Karpas-422 (cell line): ENCODE results near the gene CLIP3. TPM values are rescaled to one million over a fixed set of nuclear protein-coding genes. Genes with fewer than 3 reads are reported as not detected.

Experiments
- DNase-seq: peaks from one replicate; pipeline ENCODE4 v3.0.0-alpha.2; 2015
- H2AFZ ChIP-seq: fragments of 200-600 bp; sonication (generic); 2 replicates; pipeline ENCODE4 v1.6.1; 2014; ENCODE audit warnings: antibody characterized with exemption, low read length, mixed read lengths
- H3K27ac ChIP-seq: fragments of 200-600 bp; sonication (generic); 2 replicates; pipeline ENCODE4 v1.5.1; 2014; ENCODE audit warnings: mild to moderate bottlenecking, low read length, moderate library complexity
- H3K27me3 ChIP-seq: fragments of 200-600 bp; sonication (generic); 2 replicates; pipeline ENCODE4 v1.6.1; 2014; ENCODE audit warnings: low read length, mixed read lengths
- H3K36me3 ChIP-seq: fragments of 200-600 bp; sonication (generic); 2 replicates; pipeline ENCODE4 v1.6.1; 2014; ENCODE audit warnings: low read length, mixed read lengths; ENCODE audit not compliant: insufficient read depth
- H3K4me1 ChIP-seq: fragments of 200-600 bp; sonication (generic); 2 replicates; pipeline ENCODE4 v1.6.1; 2014; ENCODE audit warnings: mild to moderate bottlenecking, low read length, mixed read lengths
- H3K4me2 ChIP-seq: fragments of 200-600 bp; sonication (generic); 2 replicates; pipeline ENCODE4 v1.6.1; 2014; ENCODE audit warnings: low read length, low read depth, mild to moderate bottlenecking; ENCODE audit not compliant: poor library complexity, severe bottlenecking
- H3K4me3 ChIP-seq: fragments of 200-600 bp; sonication (generic); 2 replicates; pipeline ENCODE4 v1.5.1; 2014; ENCODE audit warnings: mild to moderate bottlenecking, antibody characterized with exemption, low read length, mixed read lengths
- H3K79me2 ChIP-seq: fragments of 200-600 bp; sonication (generic); 2 replicates; pipeline ENCODE4 v1.6.1; 2014; ENCODE audit warnings: mild to moderate bottlenecking, low read length, mixed read lengths
- H3K9ac ChIP-seq: fragments of 200-600 bp; sonication (generic); 2 replicates; pipeline ENCODE4 v1.6.0; 2014; ENCODE audit warnings: low read length
- H3K9me2 ChIP-seq: fragments of 200-600 bp; sonication (generic), shearing (Covaris generic); replicated peaks from 2 replicates; pipeline ENCODE4 v1.6.0; 2014; ENCODE audit warnings: mild to moderate bottlenecking, low read length, moderate library complexity; ENCODE audit not compliant: insufficient read depth
- H3K9me3 ChIP-seq: fragments of 300-700, 200-600 bp; sonication (generic); 2 replicates; pipeline ENCODE4 v1.6.1; 2014; ENCODE audit warnings: low read length, mixed read lengths
- H4K20me1 ChIP-seq: fragments of 200-600 bp; sonication (generic); 2 replicates; pipeline ENCODE4 v1.6.1; 2014; ENCODE audit warnings: mild to moderate bottlenecking, antibody characterized with exemption, low read length, low read depth; ENCODE audit not compliant: insufficient read depth
- total RNA-seq: library from RNA; depleted of rRNA; stranded (reverse); fragments of >200 nt; shearing (Covaris generic); gene quantifications from 2 replicates; pipeline ENCODE4 v1.2.3, GENCODE V29; 2014; ENCODE audit warnings: low replicate concordance

Gene CLIP3
- total RNA-seq, 1 experiment from 2014 or later: 1.2 TPM

DNA sequence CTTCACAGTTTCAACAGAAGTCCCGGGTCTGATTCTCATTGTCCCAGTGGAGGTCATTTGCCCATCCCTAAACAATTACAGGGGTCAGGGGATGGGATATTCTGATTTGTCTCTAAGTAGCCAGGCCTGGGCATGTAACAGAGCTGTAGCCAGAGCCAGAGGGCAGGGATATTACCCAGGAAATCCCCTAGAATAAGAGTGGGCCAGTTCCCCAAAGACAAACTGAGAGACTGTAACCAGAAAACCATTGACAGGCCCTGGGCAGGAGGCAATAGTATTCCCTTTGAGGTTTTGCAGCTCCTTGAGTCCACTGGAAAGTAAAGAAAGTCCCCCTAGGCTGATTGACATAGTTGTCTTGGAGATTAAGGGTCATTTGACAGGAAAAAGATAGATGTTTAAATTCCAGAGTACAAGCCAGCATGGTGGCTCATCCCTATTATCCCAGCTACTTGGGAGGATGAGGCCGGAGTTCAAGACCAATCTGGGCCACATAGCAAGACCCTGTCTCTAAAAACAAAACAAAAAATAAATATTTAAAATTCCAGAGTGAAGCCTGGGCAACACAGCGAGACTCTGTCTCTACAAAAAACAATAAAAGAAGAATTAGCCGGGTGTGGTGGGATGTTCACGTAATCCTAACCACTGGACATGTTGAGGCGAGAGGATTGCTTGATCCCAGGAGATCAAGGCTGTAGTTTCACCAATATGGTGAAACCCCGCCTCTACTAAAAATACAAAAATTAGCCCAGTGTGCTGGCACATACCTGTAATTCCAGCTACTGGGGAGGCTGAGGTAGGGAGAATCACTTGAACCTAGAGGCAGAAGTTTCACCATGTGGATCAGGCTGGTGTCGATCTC lies 39.5 kb downstream of the CLIP3 start:
- peaks cover 4% of the 10 kb centered on the region; the same call in 1 of the 2 replicates for H3K36me3 ChIP-seq
- H3K27me3 ChIP-seq: no peaks in the 10 kb centered on the region; the same call in 1 of the 2 replicates
- H3K4me2 ChIP-seq: no peak overlapping the region
- H3K79me2 ChIP-seq: peaks cover 28% of the 10 kb centered on the region
- H3K9ac ChIP-seq: no peak overlapping the region
- no peak overlapping the region for H2AFZ ChIP-seq
- no peak for DNase-seq
- H3K4me3 ChIP-seq: no peak overlapping the region
- peaks cover 12% of the 10 kb centered on the region for H4K20me1 ChIP-seq
- H3K9me2 ChIP-seq: no peaks in the 10 kb centered on the region
- H3K9me3 ChIP-seq: no peaks in the 10 kb centered on the region; the same call in 1 of the 2 replicates
- no peak overlapping the region for H3K27ac ChIP-seq
- H3K4me1 ChIP-seq: peaks cover 17% of the 10 kb centered on the region

DNA sequence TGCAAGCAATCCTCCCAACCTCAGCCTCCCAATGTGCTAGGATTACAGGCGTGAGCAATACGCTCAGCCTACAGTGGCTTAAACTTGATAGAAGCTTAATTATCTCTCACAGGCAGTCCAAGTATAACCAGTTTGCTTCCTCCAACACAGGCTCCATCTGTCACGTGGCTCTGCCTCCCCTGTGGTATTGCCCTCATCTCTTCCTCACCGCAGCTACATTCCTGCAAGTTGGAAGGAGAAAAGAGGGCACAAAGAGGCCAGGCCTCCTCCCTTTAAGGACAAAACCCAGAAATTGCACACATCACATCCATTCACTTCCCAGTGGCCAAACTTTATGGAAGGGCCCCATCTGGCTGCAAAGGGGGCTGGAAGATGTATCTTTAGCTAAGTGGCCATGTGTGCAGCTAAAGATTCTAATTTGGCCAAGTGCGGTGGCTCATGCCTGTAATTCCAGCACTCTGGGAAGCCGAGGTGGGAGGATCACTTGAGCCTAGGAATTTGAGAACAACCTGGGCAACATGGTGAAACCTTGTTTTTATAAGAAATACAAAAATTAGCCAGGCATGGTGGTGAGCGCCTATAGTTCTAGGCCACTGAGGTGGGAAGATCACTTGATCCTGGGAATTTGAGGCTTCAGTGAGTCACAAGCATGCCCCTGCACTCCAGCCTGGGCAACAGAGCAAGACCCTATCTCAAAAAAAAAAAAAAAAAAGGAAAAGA lies 40.8 kb downstream of the CLIP3 start:
- H3K4me3 ChIP-seq: no peak overlapping the region

DNA sequence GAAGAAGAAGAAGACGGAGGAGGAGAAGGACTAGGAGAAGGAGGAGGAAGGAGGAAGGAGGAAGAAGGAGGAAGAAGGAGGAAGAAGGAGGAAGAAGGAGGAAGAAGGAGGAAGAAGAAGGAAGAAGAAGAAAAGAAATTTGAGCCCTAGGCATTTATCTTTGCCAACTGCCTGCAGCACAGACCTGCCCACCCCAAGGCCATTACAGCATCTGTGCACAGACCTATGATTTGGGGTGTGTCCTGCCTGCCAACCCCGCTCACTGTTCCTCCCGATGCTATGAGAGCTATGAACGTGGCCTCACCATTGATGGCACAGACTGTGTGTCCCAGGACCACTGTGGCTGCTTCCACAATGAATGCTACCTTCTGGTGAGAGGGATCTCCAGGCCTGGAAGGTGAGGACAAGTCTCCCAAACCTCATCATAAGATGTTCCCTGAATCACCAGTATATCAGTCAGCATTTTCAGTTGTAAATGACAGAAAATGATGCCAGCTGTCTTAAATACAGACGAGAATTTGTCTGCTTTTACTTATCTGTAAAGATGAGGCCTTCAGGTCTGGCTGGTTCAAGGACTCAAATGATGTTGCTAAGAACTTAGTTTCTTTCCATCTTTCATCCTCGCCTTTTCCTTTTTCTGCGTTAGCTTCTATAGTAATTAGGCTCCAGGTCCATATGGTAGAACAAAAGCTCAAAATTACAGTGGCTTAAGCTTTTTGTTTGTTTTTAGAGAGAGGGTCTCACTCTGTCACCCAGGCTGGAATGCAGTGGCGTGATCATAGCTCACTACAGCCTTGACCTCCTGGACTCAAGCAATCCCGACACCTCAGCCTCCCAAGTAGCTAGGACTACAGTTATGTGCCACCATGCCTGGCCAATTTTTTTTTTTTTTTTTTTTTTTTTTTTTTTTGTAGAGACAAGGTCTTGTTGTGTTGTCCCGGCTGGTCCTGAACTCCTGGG lies 41.6 kb downstream of the CLIP3 start:
- Histone ChIP-seq H3K4me1 (peaks cover 16% of the 10 kb centered on the region), H3K9ac (no peak overlapping the region), H3K36me3 (no peaks in the 10 kb centered on the region), H3K4me2 (no peak overlapping the region), H4K20me1 (peaks cover 4% of the 10 kb centered on the region), H3K79me2 (peaks cover 10% of the 10 kb centered on the region), H3K9me3 (no peaks in the 10 kb centered on the region; the same call in 1 of the 2 replicates), H3K27me3 (no peaks in the 10 kb centered on the region; the same call in 1 of the 2 replicates), H3K9me2 (no peaks in the 10 kb centered on the region), H3K4me3 (no peak overlapping the region), H3K27ac (no peak overlapping the region), H2AFZ (no peak overlapping the region)
- no peak for DNase-seq

More for the DNA sequence above, 40.8 kb downstream of the CLIP3 start:
- peaks cover 19% of the 10 kb centered on the region for H3K79me2 ChIP-seq
- no peaks in the 10 kb centered on the region; the same call in 1 of the 2 replicates for H3K27me3 ChIP-seq
- peaks cover 25% of the 10 kb centered on the region for H3K4me1 ChIP-seq
- no peak overlapping the region for H2AFZ ChIP-seq
- H3K9ac ChIP-seq: no peak overlapping the region
- peaks cover 4% of the 10 kb centered on the region; the same call in 1 of the 2 replicates for H3K36me3 ChIP-seq
- H3K9me2 ChIP-seq: no peaks in the 10 kb centered on the region
- no peaks in the 10 kb centered on the region; the same call in 1 of the 2 replicates for H3K9me3 ChIP-seq
- H3K4me2 ChIP-seq: no peak overlapping the region
- peaks cover 12% of the 10 kb centered on the region for H4K20me1 ChIP-seq
- no peak for DNase-seq
- H3K27ac ChIP-seq: no peak overlapping the region

DNA sequence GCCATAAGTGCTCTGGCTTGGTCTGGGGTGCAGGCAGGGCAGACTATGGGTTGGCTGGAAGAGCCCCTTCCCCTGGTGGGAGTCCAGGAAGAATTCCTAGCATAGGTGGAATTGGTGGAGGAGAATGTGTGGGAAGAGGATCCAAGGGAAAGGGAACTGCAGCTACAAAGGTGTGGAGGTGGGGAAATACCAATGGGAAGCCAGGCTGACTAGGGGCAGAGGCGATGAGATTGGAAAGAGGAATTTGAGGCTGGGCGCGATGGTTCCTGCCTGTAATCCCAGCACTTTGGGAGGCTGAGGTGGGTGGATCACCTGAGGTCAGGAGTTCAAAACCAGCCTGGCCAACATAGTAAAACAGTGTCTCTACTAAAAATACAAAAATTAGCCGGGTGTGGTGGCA lies 42.5 kb downstream of the CLIP3 start:
- no peak overlapping the region for H2AFZ ChIP-seq
- DNase-seq: no peak
- no peak overlapping the region for H3K27ac ChIP-seq
- H3K79me2 ChIP-seq: peaks cover 2% of the 10 kb centered on the region
- H3K9me3 ChIP-seq: no peaks in the 10 kb centered on the region; the same call in 1 of the 2 replicates
- H3K9ac ChIP-seq: no peak overlapping the region
- no peaks in the 10 kb centered on the region for H3K9me2 ChIP-seq
- H3K4me1 ChIP-seq: peaks cover 13% of the 10 kb centered on the region
- H3K4me2 ChIP-seq: no peak overlapping the region
- no peaks in the 10 kb centered on the region for H3K36me3 ChIP-seq
- no peak overlapping the region for H3K4me3 ChIP-seq
- H4K20me1 ChIP-seq: no peaks in the 10 kb centered on the region
- H3K27me3 ChIP-seq: no peaks in the 10 kb centered on the region; the same call in 1 of the 2 replicates

DNA sequence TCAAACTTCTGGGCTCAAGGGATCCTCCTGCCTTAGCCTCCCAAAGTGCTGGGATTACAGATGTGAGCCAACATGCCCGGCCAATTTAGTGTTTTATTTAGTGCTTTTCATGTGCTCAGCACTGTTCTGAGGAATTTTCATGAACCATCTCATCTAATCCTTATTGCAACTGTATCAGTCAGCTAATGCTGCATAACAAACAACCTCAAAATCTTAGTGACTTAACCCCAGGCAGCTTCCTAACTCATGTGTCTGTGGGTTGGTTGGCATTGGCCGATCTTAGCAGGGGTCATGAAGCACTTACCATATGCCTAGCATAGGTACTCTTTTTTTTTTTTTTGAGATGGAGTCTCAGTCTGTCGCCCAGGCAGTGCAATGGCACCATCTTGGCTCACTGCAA lies 43.8 kb downstream of the CLIP3 start:
- Histone ChIP-seq H3K27me3 (no peaks in the 10 kb centered on the region; the same call in 1 of the 2 replicates), H3K36me3 (no peaks in the 10 kb centered on the region)
- DNase-seq: no peak

DNA sequence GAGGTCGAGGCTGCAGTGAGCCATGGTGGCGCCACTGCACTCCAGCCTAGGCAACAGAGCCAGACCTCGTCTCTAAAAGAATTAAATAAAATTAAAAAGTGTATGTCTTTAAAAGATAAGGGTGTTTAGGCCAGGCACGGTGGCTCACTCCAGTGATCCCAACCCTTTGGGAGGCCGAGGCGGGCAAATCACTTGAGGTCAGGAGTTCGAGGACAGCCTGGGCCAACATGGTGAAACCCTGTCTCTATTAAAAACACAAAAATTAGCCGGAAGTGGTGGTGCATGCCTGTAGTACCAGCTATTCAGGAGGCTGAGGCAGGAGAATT lies 45.1 kb downstream of the CLIP3 start:
- no peak for DNase-seq
- Histone ChIP-seq H3K4me2 (peak overlapping the region; percentile 72), H3K4me3 (peak overlapping the region; percentile 61; the same call in 1 of the 2 replicates), H3K27me3 (no peaks in the 10 kb centered on the region; the same call in 1 of the 2 replicates), H3K4me1 (peaks cover 8% of the 10 kb centered on the region; the same call in 1 of the 2 replicates), H3K79me2 (no peaks in the 10 kb centered on the region), H3K36me3 (no peaks in the 10 kb centered on the region), H4K20me1 (no peaks in the 10 kb centered on the region), H3K9ac (peak overlapping the region; percentile 61), H3K27ac (no peak overlapping the region), H3K9me3 (no peaks in the 10 kb centered on the region; the same call in 1 of the 2 replicates), H3K9me2 (no peaks in the 10 kb centered on the region), H2AFZ (no peak overlapping the region)

More for the DNA sequence above, 43.8 kb downstream of the CLIP3 start:
- H3K4me3 ChIP-seq: no peak overlapping the region
- no peak overlapping the region for H3K9ac ChIP-seq
- no peaks in the 10 kb centered on the region for H3K79me2 ChIP-seq
- no peaks in the 10 kb centered on the region for H4K20me1 ChIP-seq
- H3K9me3 ChIP-seq: no peaks in the 10 kb centered on the region; the same call in 1 of the 2 replicates
- H3K27ac ChIP-seq: no peak overlapping the region
- H3K4me1 ChIP-seq: peaks cover 8% of the 10 kb centered on the region
- H3K9me2 ChIP-seq: no peaks in the 10 kb centered on the region
- no peak overlapping the region for H2AFZ ChIP-seq
- no peak overlapping the region for H3K4me2 ChIP-seq

DNA sequence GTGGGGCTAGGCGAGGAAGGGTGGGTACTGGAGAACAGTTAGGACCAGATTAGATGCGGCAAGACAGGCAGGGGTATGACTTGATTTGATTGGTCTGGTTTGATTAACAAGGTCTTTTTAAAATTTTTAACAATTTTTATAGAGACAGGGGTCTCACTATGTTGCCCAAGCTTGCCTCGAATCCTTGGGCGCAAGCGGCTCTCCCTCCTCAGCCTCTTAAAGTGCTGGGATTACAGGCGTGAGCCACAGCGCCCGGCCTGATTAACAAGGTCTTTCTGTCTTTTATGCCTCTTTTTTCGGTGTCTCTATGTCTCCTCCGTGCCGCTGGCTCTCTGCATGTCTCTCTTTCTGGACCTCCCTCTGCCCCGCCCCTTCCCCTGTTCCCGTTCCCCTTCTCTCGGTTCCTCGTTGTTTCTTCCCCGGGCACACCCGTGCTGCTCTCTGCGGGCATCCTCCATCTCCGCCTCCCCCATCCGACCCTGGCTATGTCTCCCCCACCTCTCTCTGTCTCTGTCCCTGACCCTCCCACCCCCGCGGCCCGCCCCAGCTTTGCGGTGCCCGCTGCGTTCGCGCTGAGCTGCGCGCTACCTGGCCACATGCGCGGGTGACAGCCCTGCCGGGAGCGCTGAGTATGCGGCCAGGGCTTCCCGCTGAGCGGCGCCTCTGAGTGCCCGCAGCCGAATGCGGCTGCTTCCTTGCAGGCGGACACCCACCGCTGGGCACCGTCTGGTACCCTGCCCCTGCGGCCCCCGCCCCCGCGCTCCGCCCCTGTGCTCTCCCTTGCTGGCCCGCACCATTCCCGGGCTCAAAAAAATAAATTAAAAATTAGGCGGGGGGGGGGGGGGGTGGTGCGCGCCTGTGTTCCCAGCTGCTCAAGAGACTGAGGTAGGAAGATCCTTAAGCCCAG lies 45.8 kb downstream of the CLIP3 start:
- Histone ChIP-seq H3K27me3 (no peaks in the 10 kb centered on the region; the same call in 1 of the 2 replicates), H3K27ac (no peak overlapping the region), H3K4me3 (peak overlapping the region; percentile 61; the same call in 1 of the 2 replicates), H3K4me2 (peak overlapping the region; percentile 72), H3K9ac (peak overlapping the region; percentile 61), H4K20me1 (no peaks in the 10 kb centered on the region), H3K9me2 (no peaks in the 10 kb centered on the region), H3K79me2 (no peaks in the 10 kb centered on the region), H2AFZ (peak overlapping the region; percentile 65; the same call in 1 of the 2 replicates), H3K9me3 (no peaks in the 10 kb centered on the region; the same call in 1 of the 2 replicates), H3K4me1 (peaks cover 8% of the 10 kb centered on the region; the same call in 1 of the 2 replicates), H3K36me3 (no peaks in the 10 kb centered on the region)
- peak; percentile 70 for DNase-seq
